Measurements from ENCODE around the gene ERMAP.

ERMAP gene

DNA sequence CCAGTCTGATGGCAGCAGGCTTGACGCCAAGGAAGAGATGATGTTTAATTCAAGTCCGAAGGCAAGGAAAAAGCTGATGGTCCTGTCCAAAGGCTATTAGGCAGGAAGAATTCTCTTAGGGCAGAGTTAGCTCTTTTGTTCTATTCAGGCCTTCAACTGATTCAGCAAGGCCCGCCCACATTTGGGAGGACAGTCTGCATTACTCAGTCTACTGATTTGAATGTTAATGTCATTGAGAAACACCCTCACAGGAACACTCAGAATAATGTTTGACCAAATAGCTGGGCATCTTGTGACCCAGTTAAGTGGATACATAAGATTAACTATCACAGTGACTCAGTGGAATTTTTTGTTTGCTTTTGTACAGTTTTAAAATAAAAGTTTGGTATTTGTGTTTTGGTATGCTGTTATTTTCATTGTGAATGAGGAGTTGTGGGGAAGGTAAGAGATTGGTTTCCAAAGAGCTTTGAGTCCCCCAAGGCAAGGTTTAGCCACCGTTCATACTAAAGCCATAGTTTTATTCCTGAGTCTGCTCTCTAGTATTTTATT is 27.7 kb downstream of the ERMAP start:
- Histone ChIP-seq H3K27me3 (ENCODE audit: control insufficient read depth in 1 of 2, insufficient read depth in 2 of 2, low read length in 2 of 2) (no peaks in the 10 kb centered on the region), H3K4me3 (ENCODE audit: low read length in 2 of 2) (no peak overlapping the region), H3K27ac (ENCODE audit: low read length) (no peak overlapping the region), H3K4me1 (ENCODE audit: control insufficient read depth, insufficient read depth, low read length) (peaks cover 8% of the 10 kb centered on the region), H3K36me3 (ENCODE audit: control insufficient read depth in 2 of 2, insufficient read depth in 2 of 2, low read length in 2 of 2) (peaks cover 3 to 17% of the 10 kb centered on the region in 2 donors), H3K9me3 (ENCODE audit: control insufficient read depth in 2 of 2, low read length in 2 of 2) (no peaks in the 10 kb centered on the region), H3K9ac (ENCODE audit: low read length in 2 of 2) (no peak overlapping the region)

DNA sequence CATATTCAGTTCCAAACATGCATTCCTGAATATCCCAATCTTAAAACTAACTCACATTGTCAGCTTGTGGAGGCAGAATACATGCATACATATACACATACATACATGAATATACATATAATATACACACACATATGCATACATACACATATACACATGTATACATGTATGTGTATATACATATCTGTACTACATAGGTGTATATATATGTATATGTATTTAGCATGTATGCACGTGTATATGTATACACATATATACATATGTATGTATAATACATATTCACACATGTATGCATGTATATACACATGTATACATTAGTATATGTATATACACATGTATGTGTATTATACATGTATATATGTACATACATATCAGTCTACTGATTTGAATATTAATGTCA is 28.3 kb downstream of the ERMAP start:
- H3K4me3 ChIP-seq (ENCODE audit: low read length in 2 of 2), result no peak overlapping the region
- H3K4me1 ChIP-seq (ENCODE audit: control insufficient read depth, insufficient read depth, low read length), result peaks cover 8% of the 10 kb centered on the region
- no peaks in the 10 kb centered on the region for H3K9me3 ChIP-seq (ENCODE audit: control insufficient read depth in 2 of 2, low read length in 2 of 2)

DNA sequence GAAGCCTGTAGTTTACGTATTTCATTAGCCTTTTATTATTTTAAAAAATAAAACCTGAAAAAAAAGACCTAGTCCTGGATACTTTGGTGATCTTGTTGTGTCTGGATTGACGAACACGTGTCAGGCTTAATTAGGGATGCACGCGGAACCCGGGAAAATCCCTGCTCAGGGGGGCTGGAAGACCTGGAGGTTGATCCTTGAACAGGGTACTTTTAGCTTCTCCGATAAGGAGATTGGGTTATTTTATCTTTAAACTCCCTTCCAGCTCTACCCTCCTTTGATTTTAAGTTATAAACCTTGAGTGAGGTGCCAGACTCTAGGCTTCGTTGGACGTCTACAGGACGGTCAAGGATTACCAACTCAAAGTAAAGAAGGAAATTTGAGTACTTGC is 28.9 kb downstream of the ERMAP start:
- H3K9me3 ChIP-seq (ENCODE audit: control insufficient read depth in 2 of 2, low read length in 2 of 2), result no peaks in the 10 kb centered on the region
- peaks cover 8% of the 10 kb centered on the region for H3K4me1 ChIP-seq (ENCODE audit: control insufficient read depth, insufficient read depth, low read length)
- no peaks in the 10 kb centered on the region for H3K27me3 ChIP-seq (ENCODE audit: control insufficient read depth in 1 of 2, insufficient read depth in 2 of 2, low read length in 2 of 2)
- peak overlapping the region; percentile 74 to 79 for H3K9ac ChIP-seq (ENCODE audit: low read length in 2 of 2)
- peak overlapping the region; percentile 82 to 96 for H3K4me3 ChIP-seq (ENCODE audit: low read length in 2 of 2)
- no peak overlapping the region for H3K27ac ChIP-seq (ENCODE audit: low read length)
- peaks cover 11 to 24% of the 10 kb centered on the region in 2 donors for H3K36me3 ChIP-seq (ENCODE audit: control insufficient read depth in 2 of 2, insufficient read depth in 2 of 2, low read length in 2 of 2)

More for the DNA sequence above, 28.3 kb downstream of the ERMAP start:
- Histone ChIP-seq H3K27ac (ENCODE audit: low read length) (no peak overlapping the region), H3K9ac (ENCODE audit: low read length in 2 of 2) (no peak overlapping the region), H3K27me3 (ENCODE audit: control insufficient read depth in 1 of 2, insufficient read depth in 2 of 2, low read length in 2 of 2) (no peaks in the 10 kb centered on the region), H3K36me3 (ENCODE audit: control insufficient read depth in 2 of 2, insufficient read depth in 2 of 2, low read length in 2 of 2) (peaks cover 6 to 21% of the 10 kb centered on the region in 2 donors)

DNA sequence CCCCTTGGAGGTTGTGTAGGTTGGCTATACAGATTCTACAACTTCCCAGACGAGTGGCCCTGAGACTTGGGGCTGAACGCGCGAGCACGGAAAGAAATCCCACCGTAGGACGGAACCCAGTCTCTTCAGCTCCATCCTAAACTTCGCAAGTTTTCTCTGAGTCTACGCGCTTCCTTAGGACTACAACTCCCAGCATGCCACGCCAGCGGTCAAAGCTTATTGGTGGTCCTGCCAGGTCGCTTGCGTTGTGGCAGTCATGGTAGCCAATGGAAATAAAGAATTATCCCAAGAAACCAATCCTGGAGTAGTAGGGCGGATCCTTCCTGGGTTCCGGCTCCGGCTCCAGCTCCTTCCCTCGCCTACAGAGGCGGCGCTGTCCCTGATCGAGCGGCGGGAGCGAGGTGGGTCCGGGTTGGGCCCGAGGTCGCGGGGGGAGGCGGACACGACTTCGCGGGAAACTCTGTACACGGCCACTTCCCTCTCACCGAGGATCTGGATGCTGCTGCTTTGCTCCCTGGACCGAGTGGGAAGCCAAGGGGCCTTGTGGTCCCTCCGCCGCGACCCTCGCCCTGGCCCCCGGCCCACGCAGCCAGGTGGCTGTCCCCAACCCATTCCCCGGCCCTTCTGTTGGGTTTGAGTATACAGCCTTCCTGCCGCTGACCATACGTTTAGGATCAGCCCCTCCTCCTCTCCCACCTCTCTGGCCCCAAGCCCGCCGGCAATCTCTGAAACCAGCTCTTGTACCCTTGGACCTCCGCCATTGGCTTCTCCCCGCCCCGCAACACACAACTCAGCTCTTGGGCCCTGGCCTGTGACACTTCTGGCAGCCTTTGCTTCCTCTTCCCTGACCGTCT is 29.6 kb downstream of the ERMAP start, which contains the start of gene ZNF691:
Gene ZNF691 (plus strand): TSS at position 357 of the 854 bp plus-strand sequence. CDS start 3,046 bp downstream, outside the sequence.
- Histone ChIP-seq H3K4me3 (ENCODE audit: low read length in 2 of 2) (peak within 1 kb of the TSS; percentile 82 to 96), H3K27me3 (ENCODE audit: control insufficient read depth in 1 of 2, insufficient read depth in 2 of 2, low read length in 2 of 2) (no peaks in the 10 kb centered on the region), H3K9me3 (ENCODE audit: control insufficient read depth in 2 of 2, low read length in 2 of 2) (peaks cover 0 to 3% of the 10 kb centered on the region in 2 donors), H3K4me1 (ENCODE audit: control insufficient read depth, insufficient read depth, low read length) (peaks cover 8% of the 10 kb centered on the region), H3K36me3 (ENCODE audit: control insufficient read depth in 2 of 2, insufficient read depth in 2 of 2, low read length in 2 of 2) (peaks cover 17 to 28% of the 10 kb centered on the region in 2 donors), H3K27ac (ENCODE audit: low read length) (peak within 1 kb of the TSS; percentile 60), H3K9ac (ENCODE audit: low read length in 2 of 2) (peak within 1 kb of the TSS; percentile 79 to 94)

DNA sequence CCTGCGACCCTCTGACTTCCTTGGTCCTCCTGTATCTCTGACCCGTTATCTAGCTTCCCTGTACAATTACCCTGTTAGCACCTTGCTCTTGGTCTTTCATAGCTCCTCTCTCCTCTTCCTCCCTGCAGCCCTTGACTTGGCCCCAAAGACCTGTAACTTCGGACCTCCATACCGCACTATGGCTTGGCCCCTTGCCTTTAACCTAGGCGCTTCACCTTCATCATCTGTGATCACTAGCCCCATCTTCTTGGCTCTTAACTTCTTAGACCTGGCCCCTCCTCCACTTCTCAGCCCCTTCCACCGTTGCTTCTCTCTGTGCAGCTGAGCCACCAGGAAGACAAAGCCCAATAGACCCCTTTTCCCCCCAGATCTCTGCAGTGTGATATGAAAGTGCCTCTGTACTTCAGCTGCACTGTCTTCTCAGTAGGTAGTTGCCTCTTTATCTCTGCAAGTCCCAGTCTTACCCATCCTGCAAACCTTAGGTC is 30.2 kb downstream of the ERMAP start:
- H3K9me3 ChIP-seq (ENCODE audit: control insufficient read depth in 2 of 2, low read length in 2 of 2), result peaks cover 0 to 5% of the 10 kb centered on the region in 2 donors
- peak overlapping the region; percentile 82 to 96 for H3K4me3 ChIP-seq (ENCODE audit: low read length in 2 of 2)
- H3K36me3 ChIP-seq (ENCODE audit: control insufficient read depth in 2 of 2, insufficient read depth in 2 of 2, low read length in 2 of 2), result peaks cover 22 to 32% of the 10 kb centered on the region in 2 donors
- H3K9ac ChIP-seq (ENCODE audit: low read length in 2 of 2), result peak overlapping the region; percentile 79 to 94
- peaks cover 8% of the 10 kb centered on the region for H3K4me1 ChIP-seq (ENCODE audit: control insufficient read depth, insufficient read depth, low read length)
- peak overlapping the region; percentile 60 for H3K27ac ChIP-seq (ENCODE audit: low read length)
- H3K27me3 ChIP-seq (ENCODE audit: control insufficient read depth in 1 of 2, insufficient read depth in 2 of 2, low read length in 2 of 2), result no peaks in the 10 kb centered on the region

DNA sequence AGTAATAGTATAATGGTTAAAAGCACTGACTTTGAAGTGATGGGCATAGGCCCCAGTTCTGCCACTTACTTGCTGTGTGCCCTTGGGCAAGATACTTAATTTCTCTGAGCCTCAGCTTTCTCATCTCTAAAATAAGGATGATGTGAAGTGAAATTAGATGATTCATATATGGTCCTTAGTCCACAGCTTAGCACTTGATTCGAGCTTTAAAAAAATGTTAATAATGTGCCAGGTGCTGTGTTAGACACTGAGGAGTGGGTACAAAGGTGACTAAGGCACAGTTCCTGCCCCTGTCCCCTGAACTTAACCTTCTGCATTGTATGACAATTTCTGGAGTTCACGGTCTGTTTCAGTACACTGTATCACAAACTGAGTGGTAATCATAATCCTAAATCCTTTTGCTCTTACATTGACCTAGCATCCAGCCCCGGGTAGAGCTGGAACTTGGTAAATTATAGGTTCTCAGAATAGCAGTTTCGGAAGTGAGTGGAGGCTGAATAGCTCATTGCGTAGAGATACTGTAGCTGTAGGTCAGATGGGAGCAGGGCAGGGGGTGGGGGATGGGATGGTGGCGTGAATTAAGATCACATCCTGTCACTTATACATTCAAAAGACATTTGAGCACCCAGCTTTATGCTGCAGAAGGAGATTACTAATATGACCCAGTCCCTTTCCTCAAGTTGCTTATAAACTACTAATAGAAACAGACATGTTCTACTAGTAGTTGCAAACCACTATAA is 31.0 kb downstream of the ERMAP start:
- no peaks in the 10 kb centered on the region for H3K27me3 ChIP-seq (ENCODE audit: control insufficient read depth in 1 of 2, insufficient read depth in 2 of 2, low read length in 2 of 2)
- H3K27ac ChIP-seq (ENCODE audit: low read length), result no peak overlapping the region
- peak overlapping the region; percentile 82 to 96 for H3K4me3 ChIP-seq (ENCODE audit: low read length in 2 of 2)
- peaks cover 8% of the 10 kb centered on the region for H3K4me1 ChIP-seq (ENCODE audit: control insufficient read depth, insufficient read depth, low read length)
- H3K9me3 ChIP-seq (ENCODE audit: control insufficient read depth in 2 of 2, low read length in 2 of 2), result peaks cover 0 to 5% of the 10 kb centered on the region in 2 donors
- H3K36me3 ChIP-seq (ENCODE audit: control insufficient read depth in 2 of 2, insufficient read depth in 2 of 2, low read length in 2 of 2), result peaks cover 22 to 25% of the 10 kb centered on the region in 2 donors
- peak overlapping the region in 1 of 2 donors; percentile 79 for H3K9ac ChIP-seq (ENCODE audit: low read length in 2 of 2)

DNA sequence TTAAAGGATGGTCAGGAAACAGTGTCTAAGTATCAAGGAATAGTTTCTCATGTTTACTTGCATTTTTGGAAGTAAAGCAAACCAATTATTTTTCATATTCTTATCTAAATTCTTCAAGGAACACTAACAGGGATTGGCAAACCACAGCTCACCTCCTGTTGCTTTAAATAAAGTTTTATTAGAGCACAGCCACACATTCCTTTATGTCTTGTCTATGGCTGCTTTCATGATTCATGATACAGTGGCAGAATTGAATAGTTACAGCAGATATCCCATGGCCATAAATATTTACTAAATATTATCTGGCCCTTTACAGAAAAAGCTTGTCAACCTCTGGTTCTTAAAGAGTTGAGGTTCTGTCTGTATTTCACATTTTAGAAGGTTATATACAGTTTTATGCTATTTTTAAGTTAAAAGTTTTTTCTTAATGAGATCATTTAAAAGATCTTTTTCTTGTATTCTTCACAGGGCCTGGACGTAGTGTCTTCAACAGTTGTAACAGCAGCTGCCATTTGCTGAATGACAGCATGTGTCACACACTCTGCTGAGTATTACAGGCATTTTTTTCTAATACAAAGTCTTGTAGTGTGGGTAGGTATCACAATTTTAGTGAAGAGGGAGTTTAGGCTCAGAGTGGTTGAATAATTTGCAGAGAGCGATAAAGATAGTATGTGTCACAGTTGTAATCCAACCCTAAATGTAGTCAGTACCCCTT is 32.1 kb downstream of the ERMAP start:
- Histone ChIP-seq H3K4me3 (ENCODE audit: low read length in 2 of 2) (no peak overlapping the region), H3K9me3 (ENCODE audit: control insufficient read depth in 2 of 2, low read length in 2 of 2) (peaks cover 0 to 5% of the 10 kb centered on the region in 2 donors), H3K27me3 (ENCODE audit: control insufficient read depth in 1 of 2, insufficient read depth in 2 of 2, low read length in 2 of 2) (no peaks in the 10 kb centered on the region), H3K36me3 (ENCODE audit: control insufficient read depth in 2 of 2, insufficient read depth in 2 of 2, low read length in 2 of 2) (peaks cover 21 to 22% of the 10 kb centered on the region in 2 donors), H3K4me1 (ENCODE audit: control insufficient read depth, insufficient read depth, low read length) (peaks cover 8% of the 10 kb centered on the region), H3K9ac (ENCODE audit: low read length in 2 of 2) (no peak overlapping the region), H3K27ac (ENCODE audit: low read length) (no peak overlapping the region)

DNA sequence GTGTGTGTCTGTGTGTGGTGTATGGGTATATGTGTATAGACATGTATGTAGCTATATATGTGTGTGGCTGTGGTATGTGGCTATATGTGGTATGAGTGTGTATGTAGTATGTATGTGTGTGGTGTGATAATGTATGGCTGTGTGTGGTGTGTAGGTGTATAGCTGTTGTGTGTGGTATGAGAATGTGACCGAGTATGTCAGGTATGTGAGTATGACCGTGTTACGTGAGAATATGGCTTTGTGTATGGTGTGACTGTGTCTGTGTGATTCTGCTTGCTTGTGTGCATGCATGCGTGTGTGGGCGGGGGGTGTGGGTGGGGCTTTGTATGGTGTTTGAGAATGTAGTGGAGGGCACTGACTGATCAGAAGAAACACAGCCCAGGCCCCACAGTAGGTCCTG is 33.0 kb downstream of the ERMAP start:
- Histone ChIP-seq H3K36me3 (ENCODE audit: control insufficient read depth in 2 of 2, insufficient read depth in 2 of 2, low read length in 2 of 2) (peaks cover 21 to 22% of the 10 kb centered on the region in 2 donors), H3K27me3 (ENCODE audit: control insufficient read depth in 1 of 2, insufficient read depth in 2 of 2, low read length in 2 of 2) (no peaks in the 10 kb centered on the region), H3K9me3 (ENCODE audit: control insufficient read depth in 2 of 2, low read length in 2 of 2) (peaks cover 0 to 5% of the 10 kb centered on the region in 2 donors), H3K4me1 (ENCODE audit: control insufficient read depth, insufficient read depth, low read length) (peaks cover 8% of the 10 kb centered on the region), H3K27ac (ENCODE audit: low read length) (no peak overlapping the region), H3K9ac (ENCODE audit: low read length in 2 of 2) (no peak overlapping the region), H3K4me3 (ENCODE audit: low read length in 2 of 2) (no peak overlapping the region)

DNA sequence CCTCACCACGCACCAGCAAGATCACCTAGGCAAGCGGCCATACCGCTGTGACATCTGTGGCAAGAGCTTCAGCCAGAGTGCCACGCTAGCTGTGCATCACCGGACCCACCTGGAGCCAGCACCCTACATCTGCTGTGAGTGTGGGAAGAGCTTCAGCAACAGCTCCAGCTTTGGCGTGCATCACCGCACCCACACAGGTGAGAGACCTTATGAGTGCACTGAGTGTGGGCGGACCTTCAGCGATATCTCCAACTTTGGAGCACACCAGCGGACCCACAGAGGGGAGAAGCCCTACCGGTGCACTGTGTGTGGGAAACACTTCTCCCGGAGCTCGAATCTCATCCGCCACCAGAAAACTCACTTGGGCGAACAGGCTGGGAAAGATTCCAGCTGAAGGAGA is 34.5 kb downstream of the ERMAP start:
- Histone ChIP-seq H3K27me3 (ENCODE audit: control insufficient read depth in 1 of 2, insufficient read depth in 2 of 2, low read length in 2 of 2) (no peaks in the 10 kb centered on the region), H3K36me3 (ENCODE audit: control insufficient read depth in 2 of 2, insufficient read depth in 2 of 2, low read length in 2 of 2) (peaks cover 21 to 22% of the 10 kb centered on the region in 2 donors), H3K4me3 (ENCODE audit: low read length in 2 of 2) (no peak overlapping the region), H3K9ac (ENCODE audit: low read length in 2 of 2) (no peak overlapping the region), H3K9me3 (ENCODE audit: control insufficient read depth in 2 of 2, low read length in 2 of 2) (peaks cover 0 to 5% of the 10 kb centered on the region in 2 donors), H3K4me1 (ENCODE audit: control insufficient read depth, insufficient read depth, low read length) (peaks cover 8% of the 10 kb centered on the region), H3K27ac (ENCODE audit: low read length) (no peak overlapping the region)
